ENCODE measurements around the gene BANF2. TPM values are rescaled to one million over a fixed set of nuclear protein-coding genes. Genes with fewer than 3 reads are reported as not detected.

BANF2 gene
- total and polyA plus RNA-seq, 12 donors: not detected

- no peaks in the 10 kb centered on the region for H3K27me3 ChIP-seq
- intact Hi-C loops (cut with DNase I): no loop called here
- ATAC-seq (no peak), DNase-seq (no peak)
- H3K27ac ChIP-seq: no peak overlapping the region
- 39 to 56% methylated on average over 1 of the region's 1 CpG for WGBS, 2 donors
- no peaks in the 10 kb centered on the region for H3K36me3 ChIP-seq
- H3K9me3 ChIP-seq: no peaks in the 10 kb centered on the region
- no peak overlapping the region for H3K4me3 ChIP-seq
- H3K4me1 ChIP-seq: peaks cover 0 to 22% (median 6%) of the 10 kb centered on the region in 9 donors
- TF ChIP-seq CTCF (IDR thresholded peaks at IDR 0.05): no peak
Observed at GRCh38 chr20:17714597-17714996, 14.8 kb downstream of the BANF2 start.

GRCh38 chr20:17715075-17715474, 15.3 kb downstream of the BANF2 start:
- 86% methylated on average over 5 of the region's 5 CpGs for WGBS, 2 donors

GRCh38 chr20:17716331-17716730, 16.6 kb downstream of the BANF2 start:
- intact Hi-C loops (cut with DNase I): no loop called here
- no peak for TF ChIP-seq CTCF (IDR thresholded peaks at IDR 0.05)
- Histone ChIP-seq H3K27me3 (no peaks in the 10 kb centered on the region), H3K27ac (no peak overlapping the region), H3K4me3 (no peak overlapping the region), H3K4me1 (peaks cover 0 to 9% (median 0%) of the 10 kb centered on the region in 9 donors), H3K36me3 (no peaks in the 10 kb centered on the region), H3K9me3 (no peaks in the 10 kb centered on the region)
- ATAC-seq (no peak), DNase-seq (no peak)
- WGBS, 2 donors: 93% methylated on average over 7 of the region's 7 CpGs

More at GRCh38 chr20:17715075-17715474, 15.3 kb downstream of the BANF2 start:
- Histone ChIP-seq H3K4me1 (peaks cover 0 to 20% (median 4%) of the 10 kb centered on the region in 9 donors), H3K4me3 (no peak overlapping the region), H3K27ac (no peak overlapping the region), H3K9me3 (no peaks in the 10 kb centered on the region), H3K36me3 (no peaks in the 10 kb centered on the region), H3K27me3 (no peaks in the 10 kb centered on the region)
- intact Hi-C loops (cut with DNase I): no loop called here
- ATAC-seq (no peak), DNase-seq (no peak)
- no peak for TF ChIP-seq CTCF (IDR thresholded peaks at IDR 0.05)

GRCh38 chr20:17720755-17721154, 21.0 kb downstream of the BANF2 start:
- WGBS, 2 donors: 80% methylated on average over 4 of the region's 4 CpGs
- Histone ChIP-seq H3K9me3 (no peaks in the 10 kb centered on the region), H3K4me1 (no peaks in the 10 kb centered on the region), H3K4me3 (no peak overlapping the region), H3K27me3 (peaks cover 0 to 10% (median 0%) of the 10 kb centered on the region in 7 donors), H3K27ac (no peak overlapping the region), H3K36me3 (no peaks in the 10 kb centered on the region)
- no peak for DNase-seq
- ATAC-seq: no peak
- intact Hi-C loops (cut with DNase I): no loop called here
- TF ChIP-seq CTCF (IDR thresholded peaks at IDR 0.05): no peak
